NCI-H2081 (cell line): ENCODE measurements around the gene RASSF10.
"Not testable (repeated sequence)": the region's sequence is repeated elsewhere in the genome, so short reads cannot be mapped to it uniquely, and the experiment has no call there.

Experiments
- DNase-seq, 2 experiments: peaks; one replicate each; lab custom pipeline; 2025; lab: John Stamatoyannopoulos, UW

Gene RASSF10

GRCh38 chr11:13026722-13027121 lies 17.6 kb downstream of the RASSF10 start:
- DNase-seq, result no peak

GRCh38 chr11:13028322-13028721 lies 19.2 kb downstream of the RASSF10 start:
- no peak for DNase-seq

- DNase-seq, result no peak
These were observed 20.8 kb downstream of the RASSF10 start for GRCh38 chr11:13029872-13030271.

- peak in 1 of 2 experiments; percentile 21 for DNase-seq
These were observed 21.7 kb downstream of the RASSF10 start for GRCh38 chr11:13030857-13031256.

- no peak for DNase-seq
These were observed 22.2 kb downstream of the RASSF10 start for GRCh38 chr11:13031349-13031748.

- no peak for DNase-seq
These were observed 24.8 kb downstream of the RASSF10 start for GRCh38 chr11:13033760-13034533.

- no peak for DNase-seq
These were observed 26.6 kb downstream of the RASSF10 start for GRCh38 chr11:13035711-13036110.

- DNase-seq, result no peak
These were observed 27.1 kb downstream of the RASSF10 start for GRCh38 chr11:13036235-13036634.

GRCh38 chr11:13038366-13038765 lies 29.2 kb downstream of the RASSF10 start:
- DNase-seq, result no peak

GRCh38 chr11:13039126-13039525 lies 30.0 kb downstream of the RASSF10 start:
- no peak for DNase-seq

- DNase-seq, result no peak
These were observed 31.9 kb downstream of the RASSF10 start for GRCh38 chr11:13040969-13041561.

GRCh38 chr11:13042873-13043342 lies 33.8 kb downstream of the RASSF10 start:
- no peak for DNase-seq

- DNase-seq, result no peak
These were observed 35.0 kb downstream of the RASSF10 start for GRCh38 chr11:13043912-13044628.

GRCh38 chr11:13045089-13045488 lies 36.0 kb downstream of the RASSF10 start:
- not testable (repeated sequence) for DNase-seq

GRCh38 chr11:13045734-13046133 lies 36.6 kb downstream of the RASSF10 start:
- DNase-seq, result no peak

GRCh38 chr11:13046637-13047570 lies 37.8 kb downstream of the RASSF10 start:
- DNase-seq, result no peak

- DNase-seq, result no peak
These were observed 38.8 kb downstream of the RASSF10 start for GRCh38 chr11:13047884-13048283.

GRCh38 chr11:13051257-13051656 lies 42.1 kb downstream of the RASSF10 start:
- no peak for DNase-seq

- no peak for DNase-seq
These were observed 43.0 kb downstream of the RASSF10 start for GRCh38 chr11:13052130-13052571.

- no peak for DNase-seq
These were observed 44.3 kb downstream of the RASSF10 start for GRCh38 chr11:13053255-13053917.

GRCh38 chr11:13054278-13054677 lies 45.2 kb downstream of the RASSF10 start:
- no peak for DNase-seq
